GM19025 (cell line): ENCODE data around the gene ALDH2.
"Not testable (repeated sequence)": the region's sequence is repeated elsewhere in the genome, so short reads cannot be mapped to it uniquely, and the experiment has no call there.

ENCODE experiments used
- ATAC-seq: cut with Tn5 transposase; IDR thresholded peaks from one replicate; pipeline ENCODE4 v1.9.1; 2021; ENCODE audit warnings: mild to moderate bottlenecking, low read depth, moderate library complexity; ENCODE audit not compliant: unreplicated experiment

The ALDH2 gene

GRCh38 chr12:111766608-111767361, at the start of gene ALDH2:
Gene ALDH2 (plus strand): TSS chr12:111766933. CDS start chr12:111766983, 50 bp downstream.
- no peak for ATAC-seq

- not testable (repeated sequence) for ATAC-seq
Observed at GRCh38 chr12:111719316-111719715, 47.4 kb upstream of the ALDH2 start.

GRCh38 chr12:111720457-111720856, 46.3 kb upstream of the ALDH2 start:
- ATAC-seq, result no peak

GRCh38 chr12:111723646-111724360, 42.9 kb upstream of the ALDH2 start:
- not testable (repeated sequence) for ATAC-seq

- no peak for ATAC-seq
Observed at GRCh38 chr12:111728795-111729194, 37.9 kb upstream of the ALDH2 start.

- no peak for ATAC-seq
Observed at GRCh38 chr12:111730420-111730819, 36.3 kb upstream of the ALDH2 start.

- ATAC-seq, result no peak
Observed at GRCh38 chr12:111732786-111733185, 33.9 kb upstream of the ALDH2 start.

- ATAC-seq, result no peak
Observed at GRCh38 chr12:111733340-111733915, 33.3 kb upstream of the ALDH2 start.

- not testable (repeated sequence) for ATAC-seq
Observed at GRCh38 chr12:111739524-111739923, 27.2 kb upstream of the ALDH2 start.

- ATAC-seq, result no peak
Observed at GRCh38 chr12:111741235-111741812, 25.4 kb upstream of the ALDH2 start.

- ATAC-seq, result no peak
Observed at GRCh38 chr12:111745211-111745610, 21.5 kb upstream of the ALDH2 start.

- no peak for ATAC-seq
Observed at GRCh38 chr12:111747333-111747732, 19.4 kb upstream of the ALDH2 start.

- no peak for ATAC-seq
Observed at GRCh38 chr12:111748151-111748672, 18.5 kb upstream of the ALDH2 start.

GRCh38 chr12:111748867-111749266, 17.9 kb upstream of the ALDH2 start:
- no peak for ATAC-seq

- ATAC-seq, result no peak
Observed at GRCh38 chr12:111749391-111749790, 17.3 kb upstream of the ALDH2 start.

- no peak for ATAC-seq
Observed at GRCh38 chr12:111753144-111753881, 13.4 kb upstream of the ALDH2 start.

GRCh38 chr12:111754671-111755070, 12.1 kb upstream of the ALDH2 start:
- ATAC-seq, result no peak

- ATAC-seq, result no peak
Observed at GRCh38 chr12:111756196-111756595, 10.5 kb upstream of the ALDH2 start.

GRCh38 chr12:111756681-111757080, 10.1 kb upstream of the ALDH2 start:
- ATAC-seq, result no peak
